Measurements from ENCODE around the gene HIVEP1. TPM values are rescaled to one million over a fixed set of nuclear protein-coding genes. Genes with fewer than 3 reads are reported as not detected.

Gene HIVEP1
- total RNA-seq, 1 donor from 2014 or later, result 37.4 TPM

DNA sequence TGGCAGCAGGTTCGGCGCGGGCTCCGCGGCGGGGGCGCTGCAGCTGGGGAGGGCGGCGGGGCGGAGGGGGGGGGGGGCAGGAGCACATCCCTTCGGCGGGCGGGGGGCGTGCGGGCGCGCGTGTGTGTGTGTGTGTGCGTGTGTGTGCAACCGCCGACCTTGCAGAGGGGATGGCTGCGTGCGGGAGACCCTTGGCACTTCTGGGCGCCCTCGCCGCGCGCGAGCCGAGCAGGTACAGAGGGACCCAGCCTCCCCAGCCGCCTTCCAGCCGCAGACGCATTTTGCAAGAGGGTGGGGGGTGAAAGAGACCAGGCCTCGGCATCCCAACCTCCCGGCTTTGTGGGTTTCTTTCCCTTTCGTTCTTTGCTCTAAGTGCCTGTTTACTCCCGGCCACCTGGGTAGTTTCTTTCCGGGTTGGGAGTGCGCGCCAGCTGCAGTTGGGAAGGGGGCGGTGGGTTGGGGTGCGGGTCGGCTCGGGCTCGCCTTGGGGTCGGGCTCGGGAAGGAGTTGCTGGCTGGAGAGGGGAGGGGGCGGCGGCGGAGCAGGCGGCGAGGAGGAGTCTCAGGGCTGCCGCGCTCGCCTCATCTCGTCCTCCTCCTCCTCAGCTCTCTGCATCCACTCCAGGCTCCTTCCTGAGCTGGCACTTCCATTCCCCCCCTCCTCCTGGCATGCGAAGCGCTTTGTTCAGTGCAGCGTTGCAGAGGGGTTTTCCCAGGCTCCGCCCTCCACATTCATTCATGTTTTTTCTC, 620 bp downstream of the HIVEP1 start:
- Mint-ChIP-seq H3K4me1 (ENCODE audit: unreplicated experiment) (peaks cover 28% of the 10 kb centered on the region), H3K36me3 (peaks cover 25% of the 10 kb centered on the region), H3K27ac (peak overlapping the region; percentile 96), H3K4me3 (peak overlapping the region; percentile 91), H3K27me3 (peaks cover 4% of the 10 kb centered on the region), H3K9me3 (peaks cover 7% of the 10 kb centered on the region)
- TF ChIP-seq, protein P1, sequence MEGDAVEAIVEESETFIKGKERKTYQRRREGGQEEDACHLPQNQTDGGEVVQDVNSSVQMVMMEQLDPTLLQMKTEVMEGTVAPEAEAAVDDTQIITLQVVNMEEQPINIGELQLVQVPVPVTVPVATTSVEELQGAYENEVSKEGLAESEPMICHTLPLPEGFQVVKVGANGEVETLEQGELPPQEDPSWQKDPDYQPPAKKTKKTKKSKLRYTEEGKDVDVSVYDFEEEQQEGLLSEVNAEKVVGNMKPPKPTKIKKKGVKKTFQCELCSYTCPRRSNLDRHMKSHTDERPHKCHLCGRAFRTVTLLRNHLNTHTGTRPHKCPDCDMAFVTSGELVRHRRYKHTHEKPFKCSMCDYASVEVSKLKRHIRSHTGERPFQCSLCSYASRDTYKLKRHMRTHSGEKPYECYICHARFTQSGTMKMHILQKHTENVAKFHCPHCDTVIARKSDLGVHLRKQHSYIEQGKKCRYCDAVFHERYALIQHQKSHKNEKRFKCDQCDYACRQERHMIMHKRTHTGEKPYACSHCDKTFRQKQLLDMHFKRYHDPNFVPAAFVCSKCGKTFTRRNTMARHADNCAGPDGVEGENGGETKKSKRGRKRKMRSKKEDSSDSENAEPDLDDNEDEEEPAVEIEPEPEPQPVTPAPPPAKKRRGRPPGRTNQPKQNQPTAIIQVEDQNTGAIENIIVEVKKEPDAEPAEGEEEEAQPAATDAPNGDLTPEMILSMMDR (conservative IDR thresholded peaks at IDR 0.05), result no peak
- DNase-seq (ENCODE audit: extremely low spot score, unreplicated experiment), result peak; percentile 81

DNA sequence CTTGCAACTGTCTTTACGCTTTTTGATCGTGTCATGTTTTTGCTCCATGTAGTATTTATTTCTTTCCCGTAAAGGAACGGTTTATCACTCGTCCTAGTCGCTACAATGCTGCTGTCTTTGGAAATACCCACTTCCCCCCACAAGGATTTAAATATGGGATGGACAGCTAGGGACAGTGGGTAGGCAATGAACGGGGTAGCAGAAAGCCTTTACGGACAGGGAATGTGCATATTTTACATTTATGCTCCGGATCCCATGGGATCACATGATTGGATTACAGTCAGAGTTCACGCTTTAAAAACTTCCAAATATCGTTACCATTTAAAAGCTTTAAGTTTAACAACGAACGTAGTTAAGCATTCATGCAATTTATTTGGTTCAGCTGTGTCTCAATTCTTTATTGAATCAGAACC, 1.2 kb downstream of the HIVEP1 start:
- TF ChIP-seq, protein P1 (conservative IDR thresholded peaks at IDR 0.05), result peak; percentile 40
- peaks cover 27% of the 10 kb centered on the region for H3K36me3 Mint-ChIP-seq
- DNase-seq (ENCODE audit: extremely low spot score, unreplicated experiment), result no peak
- peaks cover 4% of the 10 kb centered on the region for H3K27me3 Mint-ChIP-seq
- H3K27ac Mint-ChIP-seq, result peak overlapping the region; percentile 96
- peak overlapping the region; percentile 91 for H3K4me3 Mint-ChIP-seq
- H3K4me1 Mint-ChIP-seq (ENCODE audit: unreplicated experiment), result peaks cover 27% of the 10 kb centered on the region
- peaks cover 7% of the 10 kb centered on the region for H3K9me3 Mint-ChIP-seq

DNA sequence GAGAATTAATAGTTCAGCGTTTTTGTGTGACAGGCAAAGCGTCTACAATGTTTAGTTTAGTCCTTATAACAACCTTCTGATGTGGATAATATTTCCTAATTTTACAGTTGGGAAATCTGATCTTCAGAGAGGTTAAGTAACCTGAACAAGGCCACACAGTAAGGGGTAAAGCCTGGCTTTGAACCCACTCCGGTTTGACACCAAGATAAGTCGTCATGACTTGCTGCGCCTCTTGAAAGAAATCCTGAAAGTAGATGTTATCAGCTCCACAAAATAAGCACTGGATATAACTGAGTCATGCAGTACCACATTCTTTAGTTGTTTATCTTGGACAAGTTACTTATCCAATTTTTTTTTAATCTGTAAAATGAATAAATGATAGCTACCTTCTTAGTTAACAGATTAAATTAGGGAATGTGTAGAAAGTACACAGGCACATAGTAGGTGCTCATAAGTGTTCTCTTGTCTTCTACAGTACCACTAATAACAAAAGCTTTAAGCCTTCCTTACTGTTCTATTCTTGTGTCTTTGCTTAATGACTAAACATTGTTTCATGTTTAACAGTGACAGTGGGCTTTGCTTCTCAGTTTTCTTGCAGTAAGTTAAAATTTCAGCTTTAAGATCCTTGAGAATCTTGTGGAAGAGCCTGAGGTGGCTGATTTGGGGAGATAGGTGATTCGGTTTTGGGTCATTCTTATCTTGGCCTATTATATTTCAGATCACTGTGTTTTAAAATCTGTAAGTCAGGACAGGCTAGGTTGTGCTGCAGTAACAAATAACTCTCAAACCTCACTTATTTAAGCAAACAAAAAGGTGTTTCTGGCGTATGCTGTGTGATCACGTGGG, 2.1 kb downstream of the HIVEP1 start:
- Mint-ChIP-seq H3K27ac (peak overlapping the region; percentile 38), H3K27me3 (peaks cover 4% of the 10 kb centered on the region), H3K4me3 (peak overlapping the region; percentile 91), H3K4me1 (ENCODE audit: unreplicated experiment) (peaks cover 27% of the 10 kb centered on the region), H3K9me3 (peaks cover 7% of the 10 kb centered on the region), H3K36me3 (peaks cover 36% of the 10 kb centered on the region)
- no peak for DNase-seq (ENCODE audit: extremely low spot score, unreplicated experiment)
- TF ChIP-seq, protein P1 (conservative IDR thresholded peaks at IDR 0.05), result no peak

DNA sequence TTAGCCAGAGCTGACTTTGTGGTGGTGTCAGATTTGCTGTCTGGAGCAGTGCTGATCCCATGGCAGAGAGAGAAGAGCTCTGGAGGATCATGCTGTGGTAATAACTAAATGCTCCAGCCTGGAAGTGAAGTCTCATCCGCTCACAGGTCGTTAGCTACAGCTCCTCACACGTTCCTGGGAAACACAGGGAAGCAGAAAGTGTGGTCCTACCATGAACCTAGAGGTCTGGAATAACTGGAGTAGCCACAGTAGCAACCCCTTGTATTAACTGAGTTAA, 2.7 kb downstream of the HIVEP1 start:
- Mint-ChIP-seq H3K4me3 (peak overlapping the region; percentile 91), H3K36me3 (peaks cover 42% of the 10 kb centered on the region), H3K9me3 (peaks cover 7% of the 10 kb centered on the region), H3K27ac (no peak overlapping the region), H3K4me1 (ENCODE audit: unreplicated experiment) (peaks cover 26% of the 10 kb centered on the region), H3K27me3 (peaks cover 4% of the 10 kb centered on the region)
- TF ChIP-seq, protein P1 (conservative IDR thresholded peaks at IDR 0.05), result no peak
- no peak for DNase-seq (ENCODE audit: extremely low spot score, unreplicated experiment)

DNA sequence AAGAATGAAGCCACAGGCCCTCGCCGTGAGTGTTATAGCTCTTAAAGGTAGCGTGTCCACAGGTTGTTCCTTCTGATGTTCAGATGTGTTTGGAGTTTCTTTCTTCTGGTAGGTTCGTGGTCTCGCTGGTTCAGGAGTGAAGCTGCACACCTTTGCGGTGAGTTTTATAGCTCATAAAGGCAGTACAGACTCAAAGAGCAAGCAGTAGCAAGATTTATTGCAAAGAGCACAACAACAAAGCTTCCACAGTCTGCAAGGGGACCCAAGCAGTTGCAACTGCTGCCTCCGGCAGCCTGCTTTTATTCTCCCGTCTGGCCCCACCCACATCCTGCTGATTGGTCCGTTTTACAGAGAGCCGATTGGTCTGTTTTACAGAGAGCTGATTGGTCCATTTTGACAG, 5.2 kb downstream of the HIVEP1 start:
- peaks cover 7% of the 10 kb centered on the region for H3K9me3 Mint-ChIP-seq
- DNase-seq (ENCODE audit: extremely low spot score, unreplicated experiment), result no peak
- no peak overlapping the region for H3K27ac Mint-ChIP-seq
- TF ChIP-seq, protein P1 (conservative IDR thresholded peaks at IDR 0.05), result no peak
- H3K4me3 Mint-ChIP-seq, result no peak overlapping the region
- H3K4me1 Mint-ChIP-seq (ENCODE audit: unreplicated experiment), result peaks cover 21% of the 10 kb centered on the region
- peaks cover 56% of the 10 kb centered on the region for H3K36me3 Mint-ChIP-seq
- peaks cover 4% of the 10 kb centered on the region for H3K27me3 Mint-ChIP-seq
